HG03064 (cell line): ENCODE data around the gene DRG2.

Experiments
- ATAC-seq: cut with Tn5 transposase; IDR thresholded peaks from one replicate; pipeline ENCODE4 v1.9.1; 2021; ENCODE audit warnings: low read depth; ENCODE audit not compliant: unreplicated experiment

Gene DRG2

DNA sequence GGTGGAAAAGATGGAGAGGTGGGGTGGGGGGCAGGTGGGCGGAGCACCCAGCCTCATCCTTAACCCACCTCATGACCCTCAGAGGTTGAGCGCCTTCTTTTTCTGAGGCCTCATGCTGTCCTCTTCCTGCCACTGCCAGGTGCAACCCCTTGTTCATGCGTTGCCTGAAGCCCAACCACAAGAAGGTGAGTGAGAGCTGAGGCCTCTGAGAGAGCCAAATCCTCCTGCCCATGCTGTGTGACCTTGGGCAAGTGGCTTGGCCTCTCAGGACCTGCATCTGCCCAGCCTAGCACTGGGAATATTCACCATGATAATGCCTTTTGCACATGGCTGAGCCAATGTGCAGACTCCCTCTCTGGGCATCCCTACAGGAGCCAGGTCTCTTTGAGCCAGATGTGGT is 52.9 kb downstream of the DRG2 start:
- ATAC-seq, result no peak

DNA sequence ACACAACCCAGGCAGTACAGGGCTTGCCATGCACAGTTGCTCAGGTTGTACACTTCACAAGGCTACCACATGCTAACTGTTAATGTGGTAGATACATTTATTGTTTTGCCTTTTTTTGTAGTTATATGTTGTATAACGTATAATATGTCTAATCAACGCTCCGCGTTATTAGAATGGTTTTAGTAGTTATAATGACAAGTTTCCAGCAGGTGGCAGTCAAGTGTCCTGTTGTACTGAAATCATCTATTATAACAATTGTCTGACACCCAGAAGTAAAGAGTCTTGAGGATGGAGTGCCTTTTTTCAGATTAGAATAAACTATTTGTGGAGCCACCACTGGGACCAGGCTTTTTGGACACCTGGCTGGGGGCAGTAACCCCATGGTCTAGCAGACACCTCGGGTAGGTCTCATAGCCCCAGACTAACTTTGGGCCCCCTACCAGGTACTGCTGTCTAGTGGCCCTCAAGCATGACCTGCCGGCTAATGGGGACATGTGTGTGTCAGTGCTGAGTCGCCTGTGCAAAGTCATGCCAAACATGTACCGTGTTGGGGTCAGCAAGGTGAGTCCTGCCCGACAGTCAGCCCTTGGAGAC is 53.6 kb downstream of the DRG2 start:
- no peak for ATAC-seq

DNA sequence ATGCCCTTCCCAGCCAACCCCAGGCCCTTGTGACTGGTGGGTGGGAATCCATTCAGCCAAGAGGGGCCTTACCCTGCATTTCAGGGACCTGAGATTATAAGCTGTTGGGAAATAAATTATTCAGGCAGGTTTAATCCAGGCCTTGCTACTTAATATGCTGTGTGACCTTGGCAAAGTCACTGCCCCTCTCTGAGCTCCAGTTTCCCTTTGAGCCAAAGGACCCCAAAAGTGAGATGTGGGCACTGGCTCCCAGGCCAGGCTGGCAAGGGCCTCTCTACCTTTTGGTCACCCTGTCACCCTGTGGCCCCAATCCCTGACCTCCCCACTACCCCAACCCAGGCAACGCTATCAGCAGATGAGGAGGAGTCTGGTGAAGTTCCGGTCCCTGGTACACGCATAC is 54.7 kb downstream of the DRG2 start:
- ATAC-seq, result no peak

GRCh38 chr17:18143044-18143936 is 55.5 kb downstream of the DRG2 start:
- no peak for ATAC-seq

- ATAC-seq, result no peak
Measured at GRCh38 chr17:18144261-18144660, 56.5 kb downstream of the DRG2 start.

GRCh38 chr17:18144855-18145254 is 57.1 kb downstream of the DRG2 start:
- ATAC-seq, result no peak

- no peak for ATAC-seq
Measured at GRCh38 chr17:18145811-18146210, 58.1 kb downstream of the DRG2 start.

DNA sequence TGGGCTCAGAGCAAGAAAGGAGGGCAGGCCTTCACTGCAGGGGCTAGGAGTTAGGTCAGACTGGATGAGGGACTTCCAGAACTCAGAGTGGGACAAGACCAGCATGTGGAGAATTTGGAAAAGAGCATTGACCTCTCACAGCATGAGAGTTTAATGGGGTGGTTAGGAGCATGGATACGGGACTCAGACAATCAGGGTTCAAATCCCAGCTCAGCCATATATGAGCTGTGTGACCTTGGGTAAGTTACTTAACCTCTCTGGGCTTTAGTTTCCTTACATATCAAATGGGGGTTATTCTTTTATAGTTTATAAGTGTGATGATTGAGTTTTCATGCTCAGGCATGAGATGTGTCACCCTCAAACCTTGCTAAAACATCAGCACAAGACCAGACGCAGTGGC is 58.5 kb downstream of the DRG2 start:
- no peak for ATAC-seq

DNA sequence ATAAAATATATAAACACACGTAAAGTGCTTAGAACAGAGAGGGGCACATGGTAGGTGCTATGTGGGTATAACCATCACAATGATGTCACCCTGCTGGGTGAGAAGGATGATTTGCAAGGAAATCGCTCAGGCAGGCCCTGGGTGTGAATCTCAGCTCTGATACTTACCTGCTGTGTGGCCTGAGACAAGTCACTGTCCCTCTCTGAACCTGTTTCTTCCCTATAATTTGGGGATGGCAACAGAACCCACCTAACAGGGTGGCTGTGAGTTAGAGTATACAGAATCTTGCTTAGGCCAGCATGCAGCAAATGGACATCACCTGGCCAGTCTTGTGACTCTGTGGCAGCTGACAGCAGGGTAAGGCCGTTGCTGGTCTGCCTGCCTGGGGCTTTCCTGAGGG is 59.2 kb downstream of the DRG2 start:
- no peak for ATAC-seq

DNA sequence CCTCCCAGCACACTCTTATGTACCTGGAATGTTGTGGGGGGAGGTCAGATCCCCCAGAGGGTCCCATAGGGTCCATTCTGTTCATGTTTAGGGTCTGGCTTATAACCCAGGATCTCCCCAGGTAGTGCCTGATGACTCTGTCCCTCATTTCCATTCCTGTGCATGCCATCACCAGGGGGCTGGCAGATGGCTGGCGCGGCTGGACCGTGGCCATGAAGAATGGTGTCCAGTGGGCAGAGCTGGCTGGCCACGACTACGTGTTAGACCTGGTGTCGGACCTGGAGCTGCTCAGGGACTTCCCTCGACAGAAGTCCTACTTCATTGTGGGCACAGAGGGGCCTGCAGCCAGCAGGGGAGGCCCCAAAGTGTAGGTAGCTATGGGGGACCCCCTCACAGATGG is 60.8 kb downstream of the DRG2 start:
- ATAC-seq, result no peak

GRCh38 chr17:18151290-18151689 is 63.5 kb downstream of the DRG2 start:
- no peak for ATAC-seq

GRCh38 chr17:18155179-18155578 is 67.4 kb downstream of the DRG2 start:
- ATAC-seq, result no peak

GRCh38 chr17:18156171-18156975 is 68.6 kb downstream of the DRG2 start:
- no peak for ATAC-seq

- no peak for ATAC-seq
Measured at GRCh38 chr17:18156976-18157280, 69.2 kb downstream of the DRG2 start.
